Activated CD8-positive, alpha-beta memory T cell treated with anti-CD3 and anti-CD28 coated beads for 36 hours (primary cell): ENCODE data around the gene ADNP. TPM values are rescaled to one million over a fixed set of nuclear protein-coding genes. Genes with fewer than 3 reads are reported as not detected.
"Not testable (repeated sequence)": the region's sequence is repeated elsewhere in the genome, so short reads cannot be mapped to it uniquely, and the experiment has no call there.

Source experiments
- CTCF ChIA-PET: fragments of 350-600 bp; sonication (Branson Sonifier 250); formaldehyde crosslinking; loops from one replicate; lab custom pipeline; 2021; ENCODE audit warnings: antibody characterized with exemption; lab: Charles Lee
- POLR2A ChIA-PET: fragments of 350-600 bp; sonication (Branson Sonifier 250); formaldehyde crosslinking; loops from one replicate; lab custom pipeline; 2021; ENCODE audit warnings: antibody characterized with exemption; lab: Charles Lee
- total RNA-seq, 2 experiments: library from RNA; stranded (reverse); gene quantifications; one replicate each; pipeline ENCODE4 v1.2.3, GENCODE V29; 2021

Gene ADNP
- 10 to 100 TPM; 74.7 to 81.5 TPM for total RNA-seq

DNA sequence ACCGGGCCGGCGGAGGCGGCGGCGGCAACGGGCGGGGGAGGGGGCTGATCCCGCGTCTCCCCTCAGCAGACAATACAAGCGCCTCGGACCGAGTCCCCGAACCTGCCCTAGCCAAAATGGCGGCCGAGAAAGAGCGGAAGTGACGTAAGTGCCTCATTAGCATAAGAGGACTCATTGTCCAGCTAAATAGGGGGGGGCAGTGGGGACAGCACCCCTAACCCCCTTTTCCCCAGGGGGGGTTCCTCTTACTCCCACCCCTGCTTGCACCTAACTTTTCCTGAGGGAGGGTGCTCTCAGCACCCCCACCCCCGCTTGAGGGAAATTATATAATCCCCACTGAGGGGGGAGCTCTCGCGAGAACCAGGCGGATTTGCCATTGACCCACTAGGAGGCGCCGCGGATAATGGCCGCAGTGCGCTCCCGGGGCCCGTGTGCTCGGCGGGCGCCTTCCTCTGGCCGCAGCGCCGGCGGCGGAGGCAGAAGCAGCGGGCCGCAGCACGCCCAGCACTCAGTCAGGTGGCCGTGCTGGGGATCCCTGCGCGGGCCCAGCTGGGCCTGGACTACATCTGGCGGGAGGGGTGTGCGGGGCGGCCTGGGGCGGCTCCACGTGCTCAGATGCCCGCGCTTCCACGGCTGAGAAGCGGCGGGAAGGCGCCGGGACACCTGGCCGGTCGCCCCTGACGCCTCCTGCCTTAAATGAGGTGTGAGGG is at the start of gene ADNP:
Gene ADNP, minus strand, starts transcription at position 132 of the 710 bp plus-strand sequence. CDS start 27,441 bp downstream, outside the sequence.
- CTCF ChIA-PET: interaction anchor here (0.8 to 8.2 kb wide), 14 partner anchors 9 to 375 kb away, joined by 3 to 106 read pairs (median 4); partner anchors contain the start of genes BCAS4, DPM1 and MOCS3

DNA sequence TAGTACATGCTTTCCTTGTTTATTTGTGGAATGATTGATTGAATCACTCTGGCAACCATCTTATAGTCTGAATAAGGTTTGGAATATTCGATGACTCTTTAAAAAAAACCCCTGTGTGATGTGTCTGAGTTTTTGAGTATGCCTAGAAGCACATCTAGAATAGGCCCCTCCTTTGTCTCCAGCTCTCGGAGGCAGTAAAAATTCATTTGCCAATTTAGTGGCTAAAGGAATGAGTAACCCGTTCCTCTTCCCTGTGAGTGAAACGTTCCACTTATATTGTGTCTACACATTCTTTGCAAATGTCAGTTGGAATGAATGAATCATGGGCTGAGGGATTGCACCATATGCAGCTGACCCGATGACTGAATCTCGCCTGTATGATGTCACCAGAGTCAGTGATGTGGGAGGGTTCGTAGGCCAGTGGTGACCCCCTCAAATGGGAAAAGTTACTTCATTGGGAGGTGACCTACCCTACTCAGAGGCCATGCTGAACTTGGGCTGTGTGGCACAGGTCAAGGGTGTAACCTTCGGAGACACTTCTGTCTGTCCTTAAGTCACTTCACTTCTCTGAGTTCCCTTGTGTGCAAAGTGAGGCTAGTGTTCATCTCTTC is 48.9 kb upstream of the ADNP start:
- POLR2A ChIA-PET: interaction anchor here (1.3 kb wide), 1 partner anchor 22 kb away, joined by 4 read pairs; the partner anchor contains the start of gene DPM1
- CTCF ChIA-PET: interaction anchor here (0.5 to 3.0 kb wide), 8 partner anchors 13 to 378 kb away, joined by 3 to 12 read pairs (median 5); partner anchors contain the start of gene BCAS4

More for the DNA sequence above, at the start of gene ADNP:
- POLR2A ChIA-PET: interaction anchor here (0.6 to 3.6 kb wide), 12 partner anchors 10 to 473 kb away, joined by 3 to 44 read pairs (median 5); partner anchors contain the start of genes BCAS4, DPM1 and MOCS3

DNA sequence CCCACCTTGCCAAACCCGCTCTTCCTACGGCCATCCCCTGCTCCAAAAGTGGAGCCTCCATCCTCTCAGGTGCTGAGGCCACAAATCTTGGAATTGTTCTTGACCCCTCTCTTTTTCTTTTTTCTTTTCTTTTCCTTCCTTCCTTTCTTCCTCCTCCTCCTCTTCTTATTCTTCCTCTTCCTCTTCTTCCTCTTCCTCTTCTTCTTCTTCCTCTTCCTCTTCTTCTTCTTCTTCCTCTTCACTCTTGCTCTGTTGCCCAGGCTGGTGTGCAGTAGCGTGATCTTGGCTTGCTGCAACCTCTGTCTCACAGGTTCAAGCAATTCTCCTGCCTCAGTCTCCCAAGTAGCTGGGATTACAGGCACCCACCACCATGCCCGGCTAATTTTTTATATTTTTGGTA is 47.3 kb upstream of the ADNP start:
- CTCF ChIA-PET: not testable (repeated sequence)

DNA sequence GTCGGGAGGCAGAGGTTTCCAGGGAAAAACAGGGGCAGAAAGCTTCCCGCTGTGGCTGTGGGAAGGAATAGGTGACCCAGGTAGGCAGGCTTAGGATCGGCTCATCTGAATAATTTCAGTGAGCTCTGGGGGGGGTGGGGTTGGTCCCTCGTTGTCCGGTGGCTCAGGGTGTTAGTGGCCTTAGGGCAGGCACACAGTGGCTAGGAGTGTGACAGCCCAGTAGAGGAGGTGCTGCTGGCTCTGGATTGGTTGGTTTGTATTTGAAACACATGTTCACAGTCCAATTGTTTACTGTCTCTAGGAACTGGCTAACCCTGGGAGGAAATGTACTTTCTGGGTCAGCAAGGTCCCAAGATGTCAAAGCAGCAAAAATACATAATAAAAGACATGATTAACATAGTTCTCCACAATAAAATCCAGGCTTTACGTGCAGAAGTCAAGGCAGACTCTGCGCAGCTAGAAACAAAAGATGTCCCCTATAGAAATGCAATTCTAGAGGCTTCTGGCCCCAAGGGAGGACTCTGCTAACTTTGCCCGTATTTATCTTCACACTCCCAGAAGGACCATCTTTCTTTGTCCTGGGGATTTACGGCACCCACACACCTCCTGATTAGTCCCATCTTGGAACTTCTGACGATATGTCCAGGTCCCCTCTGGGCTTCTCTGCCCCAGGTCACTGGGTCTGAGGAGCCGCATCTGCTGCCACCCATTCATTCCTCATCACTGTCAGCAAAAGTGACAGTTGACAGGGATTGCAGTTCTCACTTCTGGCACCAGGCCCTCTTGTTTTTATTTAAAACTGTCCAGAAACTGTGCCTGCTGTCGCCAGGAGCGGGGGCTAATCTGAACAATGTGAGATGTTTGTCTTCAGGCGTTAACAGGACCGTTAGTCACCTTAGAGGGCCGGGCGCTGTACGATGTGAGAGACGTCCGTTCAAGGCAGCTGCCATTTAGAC is 46.1 kb upstream of the ADNP start:
- POLR2A ChIA-PET: no interaction called here
- CTCF ChIA-PET: interaction anchor here (1.2 kb wide), 1 partner anchor 10 kb away, joined by 4 read pairs; no protein-coding TSS in a partner anchor

More for the DNA sequence above, 47.3 kb upstream of the ADNP start:
- POLR2A ChIA-PET: interaction anchor here (0.6 kb wide), 2 partner anchors 315 to 638 kb away, joined by 3 to 4 read pairs; no protein-coding TSS in a partner anchor

DNA sequence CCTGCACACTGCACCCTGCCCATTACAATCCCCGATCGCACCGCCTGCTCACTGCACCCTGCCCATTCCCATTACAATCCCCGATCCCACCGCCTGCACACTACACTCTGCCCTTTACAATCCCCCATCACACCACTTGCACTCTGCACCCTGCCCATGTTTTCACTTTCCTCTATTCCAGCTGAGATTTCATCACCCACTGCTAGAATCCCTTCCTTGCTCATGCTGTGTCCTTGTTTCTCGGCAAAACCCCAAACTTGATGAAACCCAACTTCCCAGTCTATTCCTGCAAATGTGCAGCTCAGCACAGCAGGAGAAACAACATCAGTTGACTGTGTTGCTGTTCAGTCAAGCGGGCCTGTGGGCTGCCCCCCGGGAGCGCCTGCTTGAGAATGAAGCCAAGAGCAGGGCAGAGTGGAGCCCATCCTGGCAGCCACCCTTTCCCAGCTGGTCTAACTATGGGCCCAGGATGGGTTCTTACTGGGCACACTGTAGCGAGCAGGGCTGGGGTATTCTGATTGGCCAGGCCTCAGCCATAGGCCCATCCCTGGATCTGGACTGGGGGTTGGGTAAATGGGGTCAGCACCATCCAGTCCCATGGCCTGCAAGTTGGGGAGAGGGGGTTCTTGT is 44.6 kb upstream of the ADNP start:
- ChIA-PET CTCF (no interaction called here), POLR2A (no interaction called here)

DNA sequence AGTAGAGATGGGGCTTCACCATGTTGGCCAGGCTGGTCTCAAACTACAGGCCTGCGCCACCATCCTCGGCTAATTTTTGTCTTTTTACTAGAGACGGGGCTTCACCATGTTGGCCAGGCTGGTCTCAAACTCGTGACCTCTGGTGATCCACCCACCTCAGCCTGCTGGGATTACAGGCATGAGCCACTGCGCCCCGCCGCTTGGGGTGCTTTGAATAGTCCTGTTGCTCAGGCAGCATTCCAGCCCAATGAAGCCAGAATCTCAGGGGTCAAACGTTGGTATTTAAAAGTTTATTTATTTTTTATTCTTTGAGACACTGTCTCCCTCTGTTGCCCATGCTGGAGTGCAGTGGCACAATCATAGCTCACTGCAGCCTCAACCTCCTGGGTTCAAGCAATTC is 38.7 kb upstream of the ADNP start:
- ChIA-PET CTCF (no interaction called here), POLR2A (no interaction called here)

DNA sequence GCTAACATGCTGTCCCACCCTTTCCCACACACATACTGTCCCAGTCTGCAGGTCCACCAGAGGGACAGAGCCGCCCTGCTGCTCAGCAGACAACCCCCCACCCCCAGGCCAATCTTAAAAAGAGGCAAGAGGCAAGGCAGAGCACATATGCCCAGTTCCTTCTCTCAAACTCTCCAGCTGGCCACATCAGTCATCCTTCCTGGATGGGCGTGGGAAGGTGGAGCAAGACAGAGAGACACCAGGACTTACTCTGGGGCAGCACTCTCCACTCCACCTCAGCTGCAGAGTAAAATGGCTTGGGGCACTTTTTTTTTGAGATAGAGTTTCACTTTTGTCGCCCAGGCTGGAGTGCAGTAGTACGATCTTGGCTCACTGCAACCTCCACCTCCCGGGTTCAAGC is 38.2 kb upstream of the ADNP start:
- ChIA-PET POLR2A (no interaction called here), CTCF (no interaction called here)

DNA sequence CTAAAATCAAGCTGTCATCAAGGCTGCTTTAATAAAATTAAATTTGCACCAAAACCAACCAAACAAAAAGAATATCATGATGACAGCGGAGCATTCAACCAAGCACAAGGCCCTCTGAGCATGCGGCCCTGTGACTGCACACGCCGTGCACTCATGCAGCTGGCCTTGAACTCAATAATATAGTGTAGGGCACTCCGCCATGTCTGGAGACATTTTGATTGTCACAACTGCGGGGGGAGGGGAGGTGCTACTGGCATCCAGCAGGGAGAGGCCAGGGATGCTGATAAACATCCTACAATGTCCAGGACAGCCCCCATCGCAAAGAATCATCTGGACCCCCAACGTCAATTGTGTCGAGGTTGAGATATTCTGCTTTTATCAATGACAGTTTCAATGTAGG is 37.1 kb upstream of the ADNP start:
- ChIA-PET POLR2A (no interaction called here), CTCF (no interaction called here)

DNA sequence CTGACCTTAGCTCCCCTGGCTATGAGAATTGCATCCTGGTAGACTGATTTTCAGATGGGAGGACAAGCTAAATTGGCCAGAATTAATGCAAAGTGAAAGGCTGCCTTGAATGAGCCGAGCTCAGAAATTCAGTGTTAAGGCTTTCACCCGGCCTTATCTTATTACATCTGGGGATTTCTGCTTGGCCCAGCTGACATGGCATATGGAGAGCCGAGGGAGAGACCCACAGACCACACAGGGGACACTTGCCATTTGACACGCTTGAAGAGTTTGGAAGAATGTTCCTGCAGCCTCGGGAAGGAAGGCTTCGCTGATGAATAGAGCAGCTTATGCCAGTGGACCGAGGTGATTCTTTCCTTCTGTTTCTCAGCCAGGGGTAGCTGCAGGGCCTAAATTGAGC is 36.3 kb upstream of the ADNP start:
- POLR2A ChIA-PET: no interaction called here
- CTCF ChIA-PET: no interaction called here

DNA sequence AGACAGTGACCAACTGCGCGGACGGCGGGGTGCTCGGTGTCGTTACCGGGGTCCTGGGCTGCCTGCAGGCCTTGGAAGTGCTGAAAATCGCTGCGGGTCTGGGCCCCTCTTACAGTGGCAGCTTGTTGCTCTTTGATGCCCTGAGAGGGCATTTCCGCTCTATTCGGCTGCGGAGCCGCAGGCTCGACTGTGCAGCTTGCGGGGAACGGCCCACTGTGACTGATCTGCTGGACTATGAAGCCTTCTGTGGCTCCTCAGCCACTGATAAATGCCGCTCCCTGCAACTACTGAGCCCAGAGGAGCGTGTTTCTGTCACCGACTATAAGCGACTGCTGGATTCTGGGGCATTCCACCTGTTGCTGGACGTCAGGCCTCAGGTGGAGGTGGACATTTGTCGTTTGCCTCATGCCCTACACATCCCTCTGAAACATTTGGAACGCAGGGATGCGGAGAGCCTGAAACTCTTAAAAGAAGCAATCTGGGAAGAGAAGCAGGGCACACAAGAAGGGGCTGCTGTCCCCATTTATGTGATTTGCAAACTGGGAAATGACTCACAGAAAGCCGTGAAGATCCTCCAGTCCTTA is 28.4 kb upstream of the ADNP start:
- POLR2A ChIA-PET: no interaction called here
- CTCF ChIA-PET: interaction anchor here (2.7 kb wide), 1 partner anchor 28 kb away, joined by 16 read pairs; the partner anchor contains the start of gene ADNP

DNA sequence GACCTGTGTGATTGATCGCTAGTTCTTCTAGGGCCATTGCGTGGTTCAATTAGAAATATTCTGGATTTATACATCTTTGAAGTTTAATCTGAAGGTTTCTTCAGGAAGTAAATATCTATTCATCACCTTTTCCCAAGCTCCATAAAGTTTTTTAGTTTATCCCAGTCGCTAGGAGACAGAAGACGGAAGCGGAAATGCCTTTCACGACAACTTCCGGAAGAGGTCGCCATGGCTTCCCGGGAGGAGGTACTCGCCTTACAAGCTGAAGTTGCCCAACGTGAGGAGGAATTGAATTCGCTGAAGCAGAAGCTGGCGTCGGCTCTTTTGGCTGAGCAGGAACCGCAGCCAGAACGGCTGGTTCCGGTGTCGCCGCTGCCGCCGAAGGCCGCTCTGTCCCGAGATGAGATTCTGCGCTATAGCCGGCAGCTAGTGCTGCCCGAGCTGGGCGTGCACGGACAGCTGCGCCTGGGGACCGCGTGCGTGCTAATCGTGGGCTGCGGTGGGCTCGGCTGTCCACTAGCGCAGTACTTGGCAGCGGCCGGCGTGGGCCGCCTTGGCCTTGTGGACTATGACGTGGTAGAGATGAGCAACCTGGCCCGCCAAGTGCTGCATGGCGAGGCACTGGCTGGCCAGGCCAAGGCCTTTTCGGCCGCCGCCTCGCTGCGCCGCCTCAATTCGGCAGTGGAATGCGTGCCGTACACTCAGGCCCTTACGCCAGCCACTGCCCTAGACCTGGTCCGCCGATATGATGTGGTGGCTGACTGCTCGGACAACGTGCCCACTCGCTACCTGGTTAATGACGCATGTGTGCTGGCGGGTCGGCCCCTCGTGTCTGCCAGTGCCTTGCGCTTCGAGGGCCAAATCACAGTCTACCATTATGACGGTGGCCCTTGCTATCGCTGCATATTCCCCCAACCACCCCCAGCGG is 27.6 kb upstream of the ADNP start, which contains the start of gene MOCS3:
Gene MOCS3, plus strand, starts transcription at position 204 of the 928 bp plus-strand sequence. Its CDS starts 25 bp downstream, at position 229.
- ChIA-PET POLR2A (interaction anchor here (1.2 to 2.8 kb wide), 5 partner anchors 22 to 169 kb away, joined by 3 to 44 read pairs (median 4); partner anchors contain the start of genes ADNP and BCAS4), CTCF (interaction anchor here (1.3 to 2.7 kb wide), 6 partner anchors 17 to 164 kb away, joined by 3 to 16 read pairs (median 6); partner anchors contain the start of genes ADNP and BCAS4)

DNA sequence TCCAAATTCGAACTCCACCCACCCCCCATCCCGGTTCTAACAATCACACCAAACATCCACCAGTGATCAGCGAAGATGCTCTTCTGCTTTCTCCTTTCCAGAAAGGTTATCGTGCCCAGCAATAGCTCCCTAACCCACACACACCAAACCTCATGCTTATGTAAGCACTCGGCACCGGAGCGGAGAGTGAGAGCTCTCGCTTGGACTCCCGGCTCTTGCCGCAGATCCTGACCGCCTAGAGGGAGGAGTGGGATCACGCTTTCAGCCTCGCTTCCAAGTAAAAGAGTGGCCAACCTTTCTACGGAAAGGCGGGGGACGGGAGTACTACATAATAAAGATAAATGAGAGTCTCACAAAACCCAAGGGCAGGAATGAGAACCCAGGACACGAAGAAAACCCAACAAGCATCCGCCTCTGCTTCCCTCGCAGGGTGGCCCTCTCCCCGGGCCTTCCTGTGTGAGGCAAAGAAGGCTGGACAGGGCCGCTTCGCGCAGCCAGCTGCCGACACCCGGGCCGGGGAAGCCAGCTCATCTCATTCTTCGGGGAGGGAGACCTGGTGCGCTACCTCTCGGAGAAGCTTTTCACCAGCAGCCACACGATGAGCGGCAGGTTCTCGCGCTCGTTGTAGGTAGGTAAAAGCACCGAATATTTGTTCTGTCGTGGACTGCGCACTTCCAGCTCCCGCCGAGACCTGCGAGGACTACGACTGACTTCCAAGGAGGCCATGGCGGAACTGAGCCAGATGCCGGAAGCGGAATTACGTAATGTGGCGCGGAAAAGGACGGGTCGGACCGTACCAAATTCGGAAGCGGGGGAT is 26.8 kb upstream of the ADNP start, which contains the start of gene DPM1:
Gene DPM1, minus strand, starts transcription at position 735 of the 817 bp plus-strand sequence. Its CDS starts 9 bp downstream, at position 726.
- ChIA-PET CTCF (interaction anchor here (0.6 to 2.7 kb wide), 8 partner anchors 15 to 165 kb away, joined by 3 to 16 read pairs (median 6); partner anchors contain the start of genes ADNP and BCAS4), POLR2A (interaction anchor here (0.7 to 2.8 kb wide), 7 partner anchors 21 to 168 kb away, joined by 3 to 44 read pairs (median 4); partner anchors contain the start of genes ADNP and BCAS4)

DNA sequence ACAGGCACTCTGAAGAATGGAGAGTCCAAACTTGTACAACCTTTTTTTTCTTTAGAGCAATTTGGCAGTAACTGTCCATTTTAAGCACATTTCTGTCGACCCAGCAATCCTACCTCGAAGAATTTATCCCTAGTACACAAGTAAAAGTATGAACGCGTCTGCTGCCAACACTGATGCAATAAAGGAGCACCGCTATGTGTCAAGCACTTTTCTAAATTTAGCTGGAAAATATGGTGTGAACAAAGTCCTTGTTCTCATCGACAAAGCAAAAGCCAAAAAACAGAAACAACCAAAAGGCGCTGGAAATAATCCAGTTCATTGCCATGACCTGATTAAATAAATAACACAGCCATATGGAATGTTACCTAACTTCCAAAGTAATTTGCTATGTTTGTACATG is 26.0 kb upstream of the ADNP start:
- POLR2A ChIA-PET: interaction anchor here (0.7 to 2.8 kb wide), 4 partner anchors 26 to 170 kb away, joined by 3 to 44 read pairs (median 11); partner anchors contain the start of genes ADNP and BCAS4
- CTCF ChIA-PET: interaction anchor here (1.1 to 2.7 kb wide), 5 partner anchors 16 to 164 kb away, joined by 4 to 16 read pairs (median 6); partner anchors contain the start of genes ADNP and BCAS4

DNA sequence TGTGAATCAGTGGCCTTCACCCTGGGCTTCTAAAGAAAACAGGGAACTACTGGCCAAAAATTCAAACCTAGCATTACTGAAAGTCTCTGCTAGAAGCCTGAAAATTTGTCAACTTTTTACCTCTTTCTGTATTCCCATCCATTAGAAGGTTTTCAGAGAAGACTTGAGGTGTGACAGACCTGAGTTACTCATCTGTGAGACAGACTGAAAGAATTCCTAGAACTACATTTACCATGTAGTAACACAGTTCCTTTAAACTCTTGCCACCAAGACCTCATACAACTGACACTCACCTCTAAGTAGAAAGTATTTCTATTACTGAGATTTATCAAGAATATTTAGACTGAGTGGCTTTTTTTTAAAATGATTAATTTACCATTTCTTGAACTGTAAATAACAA is 22.6 kb upstream of the ADNP start:
- ChIA-PET POLR2A (no interaction called here), CTCF (no interaction called here)

DNA sequence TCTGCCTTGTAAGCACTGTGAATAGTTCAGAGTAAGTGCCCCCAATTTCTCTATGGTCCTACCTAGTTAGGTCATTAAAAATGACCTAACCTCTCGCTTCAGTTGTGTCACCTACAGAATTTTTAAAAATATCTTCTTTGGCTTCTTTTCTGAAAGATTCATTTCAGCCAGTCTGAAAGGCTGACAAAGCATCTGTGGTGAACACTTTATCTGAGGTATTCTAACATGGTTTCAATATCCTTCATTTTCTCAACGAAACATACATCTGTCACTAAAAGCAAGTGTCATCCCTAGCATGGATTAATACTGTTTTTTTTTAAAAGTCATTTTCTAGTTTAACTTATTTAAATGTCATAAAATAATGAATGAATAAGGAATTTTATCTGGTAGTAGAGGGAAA is 22.0 kb upstream of the ADNP start:
- POLR2A ChIA-PET: no interaction called here
- CTCF ChIA-PET: no interaction called here
